Measurements from ENCODE around the gene IGLL5. TPM values are rescaled to one million over a fixed set of nuclear protein-coding genes. Genes with fewer than 3 reads are reported as not detected.
A peak's percentile ranks its signal among the peaks of the same experiment; 100 is the strongest.

IGLL5 gene
- total RNA-seq, 6 donors from 2014 or later: 4.3 to 58.5 (median 21.5) TPM

DNA sequence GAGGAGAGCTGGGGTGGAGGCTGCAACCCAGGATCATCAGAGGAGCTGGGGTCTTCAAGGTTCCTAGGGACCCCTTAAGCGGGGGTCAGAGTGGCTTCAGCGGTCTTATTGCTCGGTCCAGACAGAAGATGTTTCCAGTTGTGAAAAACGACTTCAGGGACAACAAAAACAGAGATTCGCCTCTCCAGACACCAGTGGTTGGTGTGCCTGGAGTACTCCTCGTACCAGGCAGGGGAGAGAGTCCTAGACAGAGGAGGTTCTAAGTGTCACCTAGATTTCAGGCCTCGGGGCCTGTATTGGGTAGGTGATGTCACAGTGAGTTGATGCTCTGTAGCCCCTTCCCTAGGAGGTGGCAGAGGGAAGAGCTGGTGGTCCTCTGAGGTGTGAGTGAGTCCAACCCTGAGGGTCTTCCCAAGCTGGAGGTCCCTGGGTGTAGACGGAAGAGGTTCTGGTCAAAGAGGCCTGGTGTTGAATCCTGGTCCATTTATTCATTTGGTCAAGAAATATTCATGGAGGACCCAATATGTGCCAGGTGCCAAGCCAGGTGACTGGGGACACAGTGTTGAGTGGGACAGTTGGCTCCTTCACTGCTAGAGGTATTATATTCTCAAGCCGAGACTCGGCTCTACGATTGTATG, 4.4 kb upstream of the IGLL5 start:
- DNase-seq (no peak), ATAC-seq (ENCODE audit: low FRiP score in 2 of 2) (no peak)
- Histone ChIP-seq H3K4me1 (no peaks in the 10 kb centered on the region), H3K36me3 (no peaks in the 10 kb centered on the region), H3K27ac (no peak overlapping the region), H3K9me3 (no peaks in the 10 kb centered on the region), H3K27me3 (no peaks in the 10 kb centered on the region), H3K4me3 (no peak overlapping the region)
- 89 to 92% methylated on average over 9 to 11 of the region's 11 CpGs for WGBS, 2 donors
- TF ChIP-seq, protein P1, sequence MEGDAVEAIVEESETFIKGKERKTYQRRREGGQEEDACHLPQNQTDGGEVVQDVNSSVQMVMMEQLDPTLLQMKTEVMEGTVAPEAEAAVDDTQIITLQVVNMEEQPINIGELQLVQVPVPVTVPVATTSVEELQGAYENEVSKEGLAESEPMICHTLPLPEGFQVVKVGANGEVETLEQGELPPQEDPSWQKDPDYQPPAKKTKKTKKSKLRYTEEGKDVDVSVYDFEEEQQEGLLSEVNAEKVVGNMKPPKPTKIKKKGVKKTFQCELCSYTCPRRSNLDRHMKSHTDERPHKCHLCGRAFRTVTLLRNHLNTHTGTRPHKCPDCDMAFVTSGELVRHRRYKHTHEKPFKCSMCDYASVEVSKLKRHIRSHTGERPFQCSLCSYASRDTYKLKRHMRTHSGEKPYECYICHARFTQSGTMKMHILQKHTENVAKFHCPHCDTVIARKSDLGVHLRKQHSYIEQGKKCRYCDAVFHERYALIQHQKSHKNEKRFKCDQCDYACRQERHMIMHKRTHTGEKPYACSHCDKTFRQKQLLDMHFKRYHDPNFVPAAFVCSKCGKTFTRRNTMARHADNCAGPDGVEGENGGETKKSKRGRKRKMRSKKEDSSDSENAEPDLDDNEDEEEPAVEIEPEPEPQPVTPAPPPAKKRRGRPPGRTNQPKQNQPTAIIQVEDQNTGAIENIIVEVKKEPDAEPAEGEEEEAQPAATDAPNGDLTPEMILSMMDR (IDR thresholded peaks at IDR 0.05): no peak
- TF ChIP-seq POLR2AphosphoS5 (IDR thresholded peaks at IDR 0.05): no peak
- TF ChIP-seq POLR2A (IDR thresholded peaks at IDR 0.05): no peak
- TF ChIP-seq EP300 (IDR thresholded peaks at IDR 0.05): no peak

DNA sequence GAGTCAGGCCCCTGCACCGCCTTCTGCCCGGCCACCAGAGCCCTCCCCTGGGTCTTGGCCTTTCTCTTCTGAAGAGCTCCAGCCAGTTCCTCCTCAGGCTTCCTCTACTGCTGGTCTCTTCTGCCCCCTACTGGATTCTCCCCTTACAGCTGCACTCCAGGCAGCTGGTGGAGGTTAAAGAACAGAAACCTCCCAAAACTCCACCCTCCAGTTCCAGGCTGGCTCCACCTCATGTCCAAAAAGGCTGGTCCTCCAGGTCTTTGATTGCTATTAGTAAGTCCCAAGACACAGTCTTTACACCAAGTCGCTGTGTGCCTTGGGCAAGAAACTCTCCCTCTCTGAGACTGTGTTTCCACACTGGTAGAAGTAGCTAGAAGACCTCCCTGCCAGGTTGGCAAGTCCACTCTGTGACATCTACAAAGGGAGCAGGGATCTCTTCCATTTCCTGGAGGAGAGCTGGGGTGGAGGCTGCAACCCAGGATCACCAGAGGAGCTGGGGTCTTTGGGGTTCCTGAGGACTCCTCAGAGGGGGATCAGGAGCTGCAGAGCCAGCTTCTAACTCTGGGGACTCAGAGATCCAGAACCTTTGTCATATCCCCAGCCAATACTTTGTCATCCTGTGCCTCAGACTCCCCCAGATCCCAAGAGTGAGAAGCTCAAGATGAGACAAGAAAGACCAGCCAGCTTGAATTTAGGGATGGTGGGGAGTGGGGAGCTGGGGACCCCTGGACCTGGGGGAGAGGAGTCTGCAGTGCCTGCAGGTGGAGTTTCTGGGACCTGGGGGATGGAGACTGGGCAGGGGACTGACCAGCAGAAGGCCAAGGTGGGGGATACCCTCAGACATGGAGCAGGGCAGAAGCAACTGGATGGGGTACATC, 3.4 kb upstream of the IGLL5 start:
- Histone ChIP-seq H3K4me3 (no peak overlapping the region), H3K36me3 (no peaks in the 10 kb centered on the region), H3K27ac (no peak overlapping the region), H3K9me3 (no peaks in the 10 kb centered on the region), H3K27me3 (no peaks in the 10 kb centered on the region), H3K4me1 (no peaks in the 10 kb centered on the region)
- TF ChIP-seq POLR2A (IDR thresholded peaks at IDR 0.05): no peak
- TF ChIP-seq, protein P1 (IDR thresholded peaks at IDR 0.05): peak in 5 of 6 experiments; percentile 38 to 63 (median 62)
- 24 to 31% methylated on average over 2 to 3 of the region's 3 CpGs for WGBS, 2 donors
- peak; percentile 24 to 82 for ATAC-seq (ENCODE audit: low FRiP score in 2 of 2)
- DNase-seq: peak in 1 of 2 donors; percentile 42

DNA sequence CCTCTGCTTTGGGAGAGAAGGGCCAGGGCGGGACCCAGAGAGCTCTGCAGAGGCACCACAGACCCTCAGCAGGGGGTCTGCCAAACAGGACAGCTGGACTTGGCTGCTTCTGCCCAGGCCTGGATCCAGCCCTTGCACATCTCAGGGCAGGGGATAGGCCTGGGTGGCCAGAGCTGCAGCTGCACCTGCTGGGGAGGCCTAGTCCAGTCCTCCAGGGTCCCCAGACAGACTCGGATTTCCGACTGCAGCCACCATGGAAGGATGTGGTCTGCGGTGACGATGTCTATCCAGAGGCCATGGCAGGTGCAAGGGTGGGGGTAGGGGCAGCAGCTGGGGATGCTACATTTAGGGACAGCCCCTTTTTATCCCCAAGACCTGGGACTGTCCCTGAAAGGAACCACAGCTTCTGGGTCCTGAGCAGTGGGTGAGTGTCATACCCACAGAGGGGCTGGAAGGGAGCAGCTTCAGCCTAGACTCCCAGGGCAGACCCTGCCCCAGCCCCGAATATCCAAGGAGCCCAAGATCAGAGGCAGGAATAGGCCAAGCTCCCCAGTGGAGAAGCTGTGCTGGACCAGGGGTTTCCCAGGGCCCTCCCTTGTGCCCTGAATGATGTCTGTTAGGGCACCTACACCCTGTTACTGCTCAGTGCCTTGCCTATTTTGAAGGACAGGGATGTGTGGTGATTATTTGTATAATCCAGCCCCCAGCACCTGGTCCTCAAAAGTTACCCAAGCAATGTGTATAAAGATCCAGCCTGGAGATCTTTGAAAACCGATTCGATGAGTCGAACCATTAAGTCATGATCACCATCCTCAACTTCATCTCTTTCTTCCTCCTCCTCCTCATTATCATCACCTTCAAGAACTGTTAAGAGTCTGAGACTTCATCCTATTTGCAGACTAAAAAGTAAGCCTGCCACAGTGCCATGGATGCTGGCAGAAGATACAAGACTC, 2.5 kb upstream of the IGLL5 start:
- TF ChIP-seq, protein P1 (IDR thresholded peaks at IDR 0.05): no peak
- no peak for TF ChIP-seq POLR2AphosphoS5 (IDR thresholded peaks at IDR 0.05)
- no peak for TF ChIP-seq EP300 (IDR thresholded peaks at IDR 0.05)
- no peak for TF ChIP-seq POLR2A (IDR thresholded peaks at IDR 0.05)
- Histone ChIP-seq H3K9me3 (no peaks in the 10 kb centered on the region), H3K27ac (no peak overlapping the region), H3K4me1 (no peaks in the 10 kb centered on the region), H3K36me3 (no peaks in the 10 kb centered on the region), H3K4me3 (no peak overlapping the region), H3K27me3 (no peaks in the 10 kb centered on the region)
- ATAC-seq (ENCODE audit: low FRiP score in 2 of 2) (no peak), DNase-seq (peak; percentile 19 to 38)
- 84 to 87% methylated on average over 4 to 9 of the region's 9 CpGs for WGBS, 2 donors

- 77 to 93% methylated on average over 4 of the region's 4 CpGs for WGBS, 2 donors
- Histone ChIP-seq H3K4me3 (no peak overlapping the region), H3K36me3 (no peaks in the 10 kb centered on the region), H3K27ac (no peak overlapping the region), H3K4me1 (no peaks in the 10 kb centered on the region), H3K27me3 (no peaks in the 10 kb centered on the region), H3K9me3 (no peaks in the 10 kb centered on the region)
- DNase-seq: peak in 1 of 2 donors; percentile 10
- no peak for ATAC-seq (ENCODE audit: low FRiP score in 2 of 2)
- no peak for TF ChIP-seq EP300 (IDR thresholded peaks at IDR 0.05)
- no peak for TF ChIP-seq POLR2A (IDR thresholded peaks at IDR 0.05)
- no peak for TF ChIP-seq POLR2AphosphoS5 (IDR thresholded peaks at IDR 0.05)
- TF ChIP-seq, protein P1 (IDR thresholded peaks at IDR 0.05): no peak
These were observed 1.1 kb upstream of the IGLL5 start for GRCh38 chr22:22886546-22886945.
